HepG2 (cell line): ENCODE data around the gene MIF4GD.

Experiments used
- TF ChIP-seq, protein P1 (sequence below): sonication (generic); formaldehyde crosslinking; IDR thresholded peaks from 2 replicates; pipeline ENCODE4 v1.4.0; 2020; ENCODE audit warnings: missing genetic modification reagents
- TF ChIP-seq, protein P2 (sequence below): sonication (generic); formaldehyde crosslinking; IDR thresholded peaks from 2 replicates; pipeline ENCODE4 v1.5.1; 2020; ENCODE audit warnings: mild to moderate bottlenecking, missing genetic modification reagents

DNA sequence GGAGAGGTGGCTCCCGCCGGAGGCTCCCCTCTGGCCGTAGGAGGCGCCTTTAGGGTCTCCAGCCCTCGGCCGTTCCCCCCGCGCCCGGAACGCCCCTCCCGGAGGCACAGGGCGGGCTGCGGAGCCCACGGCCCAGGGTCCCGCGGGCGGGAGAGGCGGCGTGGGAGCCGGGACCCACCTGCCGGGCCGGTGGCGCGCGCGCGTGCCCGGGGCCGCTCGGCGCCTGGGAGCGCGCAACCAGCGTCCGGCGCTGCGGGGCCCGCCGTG is at the start of gene MIF4GD:
- TF ChIP-seq, protein P1, sequence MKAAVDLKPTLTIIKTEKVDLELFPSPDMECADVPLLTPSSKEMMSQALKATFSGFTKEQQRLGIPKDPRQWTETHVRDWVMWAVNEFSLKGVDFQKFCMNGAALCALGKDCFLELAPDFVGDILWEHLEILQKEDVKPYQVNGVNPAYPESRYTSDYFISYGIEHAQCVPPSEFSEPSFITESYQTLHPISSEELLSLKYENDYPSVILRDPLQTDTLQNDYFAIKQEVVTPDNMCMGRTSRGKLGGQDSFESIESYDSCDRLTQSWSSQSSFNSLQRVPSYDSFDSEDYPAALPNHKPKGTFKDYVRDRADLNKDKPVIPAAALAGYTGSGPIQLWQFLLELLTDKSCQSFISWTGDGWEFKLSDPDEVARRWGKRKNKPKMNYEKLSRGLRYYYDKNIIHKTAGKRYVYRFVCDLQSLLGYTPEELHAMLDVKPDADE (CRISPR knock-in tag): no peak
- TF ChIP-seq, protein P2, sequence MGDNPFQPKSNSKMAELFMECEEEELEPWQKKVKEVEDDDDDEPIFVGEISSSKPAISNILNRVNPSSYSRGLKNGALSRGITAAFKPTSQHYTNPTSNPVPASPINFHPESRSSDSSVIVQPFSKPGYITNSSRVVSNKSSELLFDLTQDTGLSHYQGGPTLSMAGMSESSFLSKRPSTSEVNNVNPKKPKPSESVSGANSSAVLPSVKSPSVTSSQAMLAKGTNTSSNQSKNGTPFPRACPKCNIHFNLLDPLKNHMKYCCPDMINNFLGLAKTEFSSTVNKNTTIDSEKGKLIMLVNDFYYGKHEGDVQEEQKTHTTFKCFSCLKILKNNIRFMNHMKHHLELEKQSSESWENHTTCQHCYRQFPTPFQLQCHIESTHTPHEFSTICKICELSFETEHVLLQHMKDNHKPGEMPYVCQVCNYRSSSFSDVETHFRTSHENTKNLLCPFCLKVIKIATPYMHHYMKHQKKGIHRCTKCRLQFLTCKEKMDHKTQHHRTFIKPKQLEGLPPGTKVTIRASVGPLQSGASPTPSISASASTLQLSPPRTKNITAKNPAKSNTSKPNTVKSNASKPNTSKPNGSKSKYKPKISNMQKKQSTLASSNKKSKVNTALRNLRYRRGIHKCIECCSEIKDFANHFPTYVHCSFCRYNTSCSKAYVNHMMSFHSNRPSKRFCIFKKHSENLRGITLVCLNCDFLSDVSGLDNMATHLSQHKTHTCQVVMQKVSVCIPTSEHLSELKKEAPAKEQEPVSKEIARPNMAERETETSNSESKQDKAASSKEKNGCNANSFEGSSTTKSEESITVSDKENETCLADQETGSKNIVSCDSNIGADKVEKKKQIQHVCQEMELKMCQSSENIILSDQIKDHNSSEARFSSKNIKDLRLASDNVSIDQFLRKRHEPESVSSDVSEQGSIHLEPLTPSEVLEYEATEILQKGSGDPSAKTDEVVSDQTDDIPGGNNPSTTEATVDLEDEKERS (CRISPR knock-in tag): no peak
